ENCODE data around the gene JOSD1. TPM values are rescaled to one million over a fixed set of nuclear protein-coding genes. Genes with fewer than 3 reads are reported as not detected.

JOSD1 gene
- polyA plus RNA-seq, 3 donors = 7.1 to 83.5 (median 7.2) TPM

DNA sequence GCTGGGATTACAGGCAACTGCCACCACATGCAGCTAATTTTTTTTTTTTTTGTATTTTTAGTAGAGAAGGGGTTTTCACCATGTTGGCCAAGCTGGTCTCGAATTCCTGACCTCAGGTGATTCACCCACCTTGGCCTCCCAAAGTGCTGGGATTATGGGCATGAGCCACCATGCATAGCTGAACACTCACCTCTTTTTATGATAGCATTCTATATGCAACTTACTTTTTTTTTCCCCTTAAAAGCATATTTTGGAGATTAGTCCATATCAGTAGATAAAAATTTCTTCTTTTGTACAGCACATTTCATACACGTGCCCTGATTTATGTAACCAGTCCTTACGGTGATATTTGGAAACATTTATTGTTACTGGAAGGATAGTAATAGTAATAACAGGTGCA is 19.6 kb upstream of the JOSD1 start:
- Histone ChIP-seq H3K79me2 (ENCODE audit: insufficient read depth, low read length) (peaks cover 14% of the 10 kb centered on the region), H3K4me1 (ENCODE audit: control insufficient read depth in 1 of 2, insufficient read depth in 2 of 2, low read length in 2 of 2) (no peaks in the 10 kb centered on the region), H3K27me3 (ENCODE audit: control insufficient read depth in 2 of 2, insufficient read depth in 2 of 2, low read length in 2 of 2) (no peaks in the 10 kb centered on the region), H2AFZ (ENCODE audit: insufficient read depth, low read depth, low read length, poor library complexity, severe bottlenecking) (no peak overlapping the region), H3K4me2 (replicated peaks; ENCODE audit: extremely low read depth, low read length, poor library complexity, severe bottlenecking) (no peak overlapping the region), H4K20me1 (ENCODE audit: insufficient read depth, low read length) (peaks cover 60% of the 10 kb centered on the region), H3K27ac (ENCODE audit: low read depth in 1 of 2, low read length in 2 of 2) (no peak overlapping the region), H3K9ac (ENCODE audit: insufficient read depth, low read length, poor library complexity, severe bottlenecking) (no peak overlapping the region), H3K36me3 (replicated peaks in 1 of 2; ENCODE audit: control insufficient read depth in 1 of 2, insufficient read depth in 2 of 2, low read length in 2 of 2) (peaks cover 79 to 96% of the 10 kb centered on the region in 2 donors), H3K9me3 (replicated peaks in 1 of 2; ENCODE audit: control insufficient read depth in 1 of 2, insufficient read depth in 1 of 2, low read length in 2 of 2) (no peaks in the 10 kb centered on the region), H3K4me3 (replicated peaks in 1 of 3; ENCODE audit: low read depth in 2 of 3, low read length in 3 of 3) (no peak overlapping the region)
- no peak for DNase-seq
- H3K27ac Mint-ChIP-seq = no peak overlapping the region
- intact Hi-C loops (cut with micrococcal nuclease) = no loop called here
- no peak overlapping the region for H3K4me3 Mint-ChIP-seq
- TF ChIP-seq, protein P1, sequence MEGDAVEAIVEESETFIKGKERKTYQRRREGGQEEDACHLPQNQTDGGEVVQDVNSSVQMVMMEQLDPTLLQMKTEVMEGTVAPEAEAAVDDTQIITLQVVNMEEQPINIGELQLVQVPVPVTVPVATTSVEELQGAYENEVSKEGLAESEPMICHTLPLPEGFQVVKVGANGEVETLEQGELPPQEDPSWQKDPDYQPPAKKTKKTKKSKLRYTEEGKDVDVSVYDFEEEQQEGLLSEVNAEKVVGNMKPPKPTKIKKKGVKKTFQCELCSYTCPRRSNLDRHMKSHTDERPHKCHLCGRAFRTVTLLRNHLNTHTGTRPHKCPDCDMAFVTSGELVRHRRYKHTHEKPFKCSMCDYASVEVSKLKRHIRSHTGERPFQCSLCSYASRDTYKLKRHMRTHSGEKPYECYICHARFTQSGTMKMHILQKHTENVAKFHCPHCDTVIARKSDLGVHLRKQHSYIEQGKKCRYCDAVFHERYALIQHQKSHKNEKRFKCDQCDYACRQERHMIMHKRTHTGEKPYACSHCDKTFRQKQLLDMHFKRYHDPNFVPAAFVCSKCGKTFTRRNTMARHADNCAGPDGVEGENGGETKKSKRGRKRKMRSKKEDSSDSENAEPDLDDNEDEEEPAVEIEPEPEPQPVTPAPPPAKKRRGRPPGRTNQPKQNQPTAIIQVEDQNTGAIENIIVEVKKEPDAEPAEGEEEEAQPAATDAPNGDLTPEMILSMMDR (IDR thresholded peaks at IDR 0.05) = no peak
- no peaks in the 10 kb centered on the region for H3K27me3 Mint-ChIP-seq (ENCODE audit: low read depth in 3 of 3)
- H3K36me3 Mint-ChIP-seq = peaks cover 76 to 95% of the 10 kb centered on the region in 2 donors
- H3K4me1 Mint-ChIP-seq = peaks cover 1% of the 10 kb centered on the region
- 100% methylated on average over 1 of the region's 3 CpGs for WGBS (ENCODE audit: insufficient coverage)
- H3K9me3 Mint-ChIP-seq = peaks cover 0 to 2% (median 0%) of the 10 kb centered on the region in 7 donors

DNA sequence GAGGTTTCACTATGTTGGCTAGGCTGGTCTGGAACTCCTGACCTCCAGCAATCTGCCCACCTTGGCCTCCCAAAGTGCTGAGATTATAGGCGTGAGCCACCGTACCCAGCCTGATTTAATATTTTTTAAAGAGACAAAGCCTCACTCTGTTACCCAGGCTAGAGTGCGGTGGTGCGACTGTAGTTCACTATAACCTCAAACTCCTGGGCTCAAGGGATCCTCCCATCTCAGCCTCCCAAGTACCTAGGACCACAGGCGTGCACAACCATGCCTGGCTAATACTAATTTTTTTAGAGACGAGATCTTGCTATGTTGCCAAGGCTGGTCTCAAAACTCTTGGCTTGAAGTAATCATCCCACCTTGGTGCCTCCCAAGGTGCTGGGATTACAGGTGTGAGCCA is 18.5 kb upstream of the JOSD1 start:
- H3K27me3 Mint-ChIP-seq (ENCODE audit: low read depth in 3 of 3) = no peaks in the 10 kb centered on the region
- no peak overlapping the region for H3K4me3 ChIP-seq (replicated peaks in 1 of 3; ENCODE audit: low read depth in 2 of 3, low read length in 3 of 3)
- no peak overlapping the region for H3K9ac ChIP-seq (ENCODE audit: insufficient read depth, low read length, poor library complexity, severe bottlenecking)
- peaks cover 65 to 92% of the 10 kb centered on the region in 2 donors for H3K36me3 Mint-ChIP-seq
- peaks cover 11% of the 10 kb centered on the region for H3K4me1 Mint-ChIP-seq
- intact Hi-C loops (cut with micrococcal nuclease) = no loop called here
- H3K36me3 ChIP-seq (replicated peaks in 1 of 2; ENCODE audit: control insufficient read depth in 1 of 2, insufficient read depth in 2 of 2, low read length in 2 of 2) = peaks cover 70 to 93% of the 10 kb centered on the region in 2 donors
- H4K20me1 ChIP-seq (ENCODE audit: insufficient read depth, low read length) = peaks cover 65% of the 10 kb centered on the region
- TF ChIP-seq, protein P1 (IDR thresholded peaks at IDR 0.05) = no peak
- 98% methylated on average over 6 of the region's 6 CpGs for WGBS (ENCODE audit: insufficient coverage)
- no peaks in the 10 kb centered on the region for H3K27me3 ChIP-seq (ENCODE audit: control insufficient read depth in 2 of 2, insufficient read depth in 2 of 2, low read length in 2 of 2)
- no peak for DNase-seq
- H3K27ac ChIP-seq (ENCODE audit: low read depth in 1 of 2, low read length in 2 of 2) = no peak overlapping the region
- H3K79me2 ChIP-seq (ENCODE audit: insufficient read depth, low read length) = peaks cover 26% of the 10 kb centered on the region
- H3K9me3 ChIP-seq (replicated peaks in 1 of 2; ENCODE audit: control insufficient read depth in 1 of 2, insufficient read depth in 1 of 2, low read length in 2 of 2) = no peaks in the 10 kb centered on the region
- no peak overlapping the region for H3K4me3 Mint-ChIP-seq
- no peak overlapping the region for H2AFZ ChIP-seq (ENCODE audit: insufficient read depth, low read depth, low read length, poor library complexity, severe bottlenecking)
- no peaks in the 10 kb centered on the region for H3K4me1 ChIP-seq (ENCODE audit: control insufficient read depth in 1 of 2, insufficient read depth in 2 of 2, low read length in 2 of 2)
- H3K27ac Mint-ChIP-seq = no peak overlapping the region
- peaks cover 0 to 2% (median 0%) of the 10 kb centered on the region in 7 donors for H3K9me3 Mint-ChIP-seq
- no peak overlapping the region for H3K4me2 ChIP-seq (replicated peaks; ENCODE audit: extremely low read depth, low read length, poor library complexity, severe bottlenecking)
